Body of pancreas (tissue), 4 donors: ENCODE measurements around the gene WNK1.
"Not testable (repeated sequence)": the region's sequence is repeated elsewhere in the genome, so short reads cannot be mapped to it uniquely, and the experiment has no call there.

ENCODE experiments used
- CTCF ChIP-seq, 7 experiments: fragments of 450-650 bp in 4 of 7; fragments of 200-600 bp in 3 of 7; sonication (generic) in 3 of 7; IDR thresholded peaks; one replicate each; pipeline ENCODE4 v1.5.1; 2016 to 2019; ENCODE audit warnings: antibody characterized with exemption in 7 of 7
- POLR2A ChIP-seq, 3 donors: fragments of 450-650 bp; IDR thresholded peaks; one replicate each; pipeline ENCODE4 v1.6.1; 2016; ENCODE audit warnings: antibody characterized with exemption in 3 of 3, mild to moderate bottlenecking in 2 of 3

- TF ChIP-seq CTCF, POLR2A (IDR thresholded peaks at IDR 0.05): not testable (repeated sequence)
Measured at GRCh38 chr12:776772-777373, 24.5 kb downstream of the WNK1 start.
